ENCODE results near the gene GASK1A. TPM values are rescaled to one million over a fixed set of nuclear protein-coding genes. Genes with fewer than 3 reads are reported as not detected.

The GASK1A gene
- total and polyA plus RNA-seq, 2 of the 8 experiments (the other 6 are each of a cell fraction or from before 2014, with no cell fraction given): 4.7 to 7.9 TPM

DNA sequence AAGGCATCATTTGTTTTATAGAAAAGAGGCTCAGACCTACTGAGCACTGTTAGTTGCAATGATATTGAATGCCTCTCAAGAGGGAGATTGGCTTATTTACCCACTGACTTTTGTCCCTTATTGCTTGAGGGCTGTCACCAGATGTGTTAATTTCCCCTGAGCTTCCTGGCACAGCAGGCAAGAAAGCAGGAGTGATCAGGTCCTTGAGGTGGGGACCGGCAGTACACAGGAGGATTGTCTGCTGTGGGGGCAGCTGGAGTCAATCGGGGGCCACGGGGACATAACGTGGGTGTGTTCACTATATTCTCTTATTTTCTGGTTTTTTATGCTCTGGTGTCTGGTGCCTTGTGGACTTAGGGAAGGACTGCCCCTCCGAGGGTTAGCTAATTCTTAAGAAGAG, 44.6 kb downstream of the GASK1A start (continued):
- no peak for TF ChIP-seq CTCF (IDR thresholded peaks at IDR 0.05; ENCODE audit: control extremely low read depth in 1 of 3, insufficient read depth in 1 of 3, low read depth in 1 of 3, low read length in 3 of 3)
- no peak for TF ChIP-seq GABPA (IDR thresholded peaks at IDR 0.05; ENCODE audit: borderline replicate concordance, insufficient read depth, low read length)
- TF ChIP-seq TAF1 (IDR thresholded peaks at IDR 0.05; ENCODE audit: low read depth, low read length): no peak
- no peak for TF ChIP-seq POU5F1 (IDR thresholded peaks at IDR 0.05; ENCODE audit: low read depth, low read length)
- TF ChIP-seq YY1 (IDR thresholded peaks at IDR 0.05; ENCODE audit: low read depth, low read length): no peak
- no peak for TF ChIP-seq SIN3A (conservative IDR thresholded peaks at IDR 0.05 in 1 of 2, IDR thresholded peaks at IDR 0.05 in 1 of 2; ENCODE audit: low read depth in 1 of 2, low read length in 2 of 2)
- no peak for TF ChIP-seq BRCA1 (IDR thresholded peaks at IDR 0.05; ENCODE audit: low read depth, low read length)
- no peak for TF ChIP-seq SAP30 (IDR thresholded peaks at IDR 0.05; ENCODE audit: insufficient read depth, insufficient replicate concordance, low read length)
- TF ChIP-seq, protein P1, sequence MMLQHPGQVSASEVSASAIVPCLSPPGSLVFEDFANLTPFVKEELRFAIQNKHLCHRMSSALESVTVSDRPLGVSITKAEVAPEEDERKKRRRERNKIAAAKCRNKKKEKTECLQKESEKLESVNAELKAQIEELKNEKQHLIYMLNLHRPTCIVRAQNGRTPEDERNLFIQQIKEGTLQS (IDR thresholded peaks at IDR 0.05; ENCODE audit: insufficient read depth, low read depth, low read length): no peak
